H1 (cell line): ENCODE measurements around the gene ERC1. TPM values are rescaled to one million over a fixed set of nuclear protein-coding genes. Genes with fewer than 3 reads are reported as not detected.

ENCODE experiments used
- CTCF ChIA-PET: fragments of 300-600 bp; sonication (Branson Sonifier 250); formaldehyde crosslinking; loops from one replicate; lab custom pipeline; 2021; ENCODE audit not compliant: partially characterized antibody; lab: Charles Lee
- POLR2A ChIA-PET: fragments of 300-600 bp; sonication (Branson Sonifier 250); formaldehyde crosslinking; loops from one replicate; lab custom pipeline; 2021; ENCODE audit warnings: inconsistent platforms; ENCODE audit not compliant: partially characterized antibody; lab: Charles Lee
- DNase-seq, 2 experiments: peaks; one replicate each; pipeline versions ENCODE4 v3.0.0 to v3.0.0-alpha.2; 2010 to 2022; ENCODE audit warnings: low spot score in 2 of 2, low read depth in 1 of 2, mixed read lengths in 1 of 2
- FAIRE-seq: peaks from 2 replicates; lab custom pipeline; 2011; peaks lifted over from hg19 to GRCh38; lab: Jason Lieb, UNC
- H2AFZ ChIP-seq: 2 replicates; pipeline ENCODE4 v1.8.1; 2012; ENCODE audit warnings: low read length, inconsistent platforms
- H2AK5ac ChIP-seq: 2 replicates; pipeline ENCODE4 v1.6.1; 2013; ENCODE audit warnings: low read depth, low read length
- H2BK120ac ChIP-seq: replicated peaks from 2 replicates; pipeline ENCODE3; 2013; ENCODE audit warnings: low read depth, low read length, inconsistent platforms
- H2BK12ac ChIP-seq: 2 replicates; pipeline ENCODE4 v1.6.1; 2013; ENCODE audit warnings: low read depth, low read length
- H2BK15ac ChIP-seq: 2 replicates; pipeline ENCODE4 v1.6.1; 2013; ENCODE audit warnings: low read length
- H2BK20ac ChIP-seq: 2 replicates; pipeline ENCODE4 v1.6.1; 2013; ENCODE audit warnings: low read length
- H2BK5ac ChIP-seq: 2 replicates; pipeline ENCODE4 v1.6.1; 2013; ENCODE audit warnings: low read depth, low read length
- H3K14ac ChIP-seq: 2 replicates; pipeline ENCODE4 v1.6.1; 2013; ENCODE audit warnings: inconsistent platforms; ENCODE audit not compliant: insufficient read length
- H3K18ac ChIP-seq: 2 replicates; pipeline ENCODE4 v1.6.1; 2013; ENCODE audit warnings: low read length; ENCODE audit errors: extremely low read depth
- H3K23ac ChIP-seq: 2 replicates; pipeline ENCODE4 v1.6.1; 2013; ENCODE audit warnings: inconsistent platforms; ENCODE audit not compliant: insufficient read length
- H3K23me2 ChIP-seq: 2 replicates; pipeline ENCODE4 v1.6.1; 2013; ENCODE audit warnings: low read depth, low read length
- H3K27ac ChIP-seq: 2 replicates; pipeline ENCODE4 v1.6.1; 2011; ENCODE audit warnings: low read depth, low read length, inconsistent platforms
- H3K27me3 ChIP-seq, 4 experiments: replicated peaks in 1 of 4; 1 replicate in 1 of 4; 2 replicates in 3 of 4; pipeline versions ENCODE4 v1.6.1 to v1.8.1; 2011 to 2013; ENCODE audit warnings: low read length in 3 of 4, mild to moderate bottlenecking in 3 of 4, inconsistent platforms in 2 of 4, mixed read lengths in 2 of 4, moderate library complexity in 1 of 4; ENCODE audit not compliant: control insufficient read depth in 3 of 4, insufficient read depth in 3 of 4; ENCODE audit errors: extremely low read depth in 1 of 4
- H3K36me3 ChIP-seq, 4 experiments: 2 replicates each; pipeline versions ENCODE4 v1.6.1 to v1.8.1; 2011 to 2013; ENCODE audit warnings: mild to moderate bottlenecking in 4 of 4, low read length in 3 of 4, moderate library complexity in 2 of 4, control low read depth in 1 of 4, inconsistent platforms in 1 of 4; ENCODE audit not compliant: insufficient read depth in 4 of 4, control insufficient read depth in 2 of 4
- H3K4ac ChIP-seq: replicated peaks from 2 replicates; pipeline ENCODE3; 2013; ENCODE audit warnings: low read length, low read depth, mixed read lengths, inconsistent platforms; ENCODE audit not compliant: insufficient read length
- H3K4me1 ChIP-seq, 4 experiments: replicated peaks in 1 of 4; 1 replicate in 1 of 4; 2 replicates in 3 of 4; pipeline versions ENCODE4 v1.6.1 to v1.8.1; 2011 to 2013; ENCODE audit warnings: low read length in 3 of 4, inconsistent platforms in 2 of 4, mixed read lengths in 1 of 4; ENCODE audit not compliant: insufficient read depth in 4 of 4, control insufficient read depth in 3 of 4
- H3K4me2 ChIP-seq, 2 experiments: 2 replicates each; pipeline versions ENCODE4 v1.6.1 to v1.8.1; 2011 to 2013; ENCODE audit warnings: low read depth in 2 of 2, low read length in 2 of 2, control low read depth in 1 of 2, inconsistent platforms in 1 of 2, mild to moderate bottlenecking in 1 of 2; ENCODE audit not compliant: insufficient read depth in 1 of 2
- H3K4me3 ChIP-seq, 4 experiments: fragments of 200-600, 300-600 bp in 1 of 4; sonication (generic), shearing (Covaris generic), sonication (Bioruptor Twin) in 1 of 4; 2 replicates each; pipeline versions ENCODE4 v1.5.1 to v1.8.1; 2011 to 2016; ENCODE audit warnings: low read length in 4 of 4, low read depth in 3 of 4, control low read depth in 2 of 4, inconsistent platforms in 2 of 4, mild to moderate bottlenecking in 2 of 4, mixed read lengths in 1 of 4, moderate library complexity in 1 of 4; ENCODE audit not compliant: insufficient read depth in 2 of 4; ENCODE audit errors: extremely low read depth in 1 of 4
- H3K56ac ChIP-seq: replicated peaks from 2 replicates; pipeline ENCODE3; 2013; ENCODE audit warnings: low read depth, mild to moderate bottlenecking, mixed read lengths, low read length, inconsistent platforms; ENCODE audit not compliant: insufficient read length
- H3K79me1 ChIP-seq: 2 replicates; pipeline ENCODE4 v1.6.1; 2013; ENCODE audit warnings: low read depth, low read length, control low read depth
- H3K79me2 ChIP-seq, 2 experiments: 2 replicates each; pipeline versions ENCODE4 v1.6.1 to v1.8.1; 2012 to 2013; ENCODE audit warnings: low read length in 2 of 2, mild to moderate bottlenecking in 2 of 2, inconsistent platforms in 1 of 2; ENCODE audit not compliant: insufficient read depth in 2 of 2, control insufficient read depth in 1 of 2
- H3K9ac ChIP-seq, 4 experiments: replicated peaks in 1 of 4; 1 replicate in 1 of 4; 2 replicates in 3 of 4; pipeline versions ENCODE4 v1.6.1 to v1.8.1; 2011 to 2013; ENCODE audit warnings: low read depth in 3 of 4, low read length in 3 of 4, control low read depth in 2 of 4, mild to moderate bottlenecking in 2 of 4, moderate library complexity in 2 of 4, inconsistent platforms in 1 of 4; ENCODE audit errors: extremely low read depth in 1 of 4
- H3K9me3 ChIP-seq, 2 experiments: 2 replicates each; pipeline versions ENCODE4 v1.6.1 to v1.8.1; 2012 to 2013; ENCODE audit warnings: mild to moderate bottlenecking in 2 of 2, moderate library complexity in 2 of 2, control low read depth in 1 of 2, inconsistent platforms in 1 of 2, low read depth in 1 of 2, low read length in 1 of 2, mixed read lengths in 1 of 2; ENCODE audit not compliant: insufficient read depth in 2 of 2
- H4K20me1 ChIP-seq, 2 experiments: replicated peaks in 1 of 2; 2 replicates each; pipeline versions ENCODE3 to v1.8.1; 2011 to 2013; ENCODE audit warnings: inconsistent platforms in 2 of 2, low read length in 2 of 2, mild to moderate bottlenecking in 1 of 2; ENCODE audit not compliant: insufficient read depth in 2 of 2, control insufficient read depth in 1 of 2
- H4K5ac ChIP-seq: 2 replicates; pipeline ENCODE4 v1.6.1; 2013; ENCODE audit warnings: low read length, low read depth, mixed read lengths, inconsistent platforms; ENCODE audit not compliant: insufficient read length
- H4K8ac ChIP-seq: 2 replicates; pipeline ENCODE4 v1.8.0; 2013; ENCODE audit warnings: mild to moderate bottlenecking, moderate library complexity, low read length, inconsistent platforms; ENCODE audit not compliant: insufficient read depth; ENCODE audit errors: extremely low read depth
- H4K91ac ChIP-seq: replicated peaks from 2 replicates; pipeline ENCODE3; 2013; ENCODE audit warnings: low read length, mixed read lengths, inconsistent platforms; ENCODE audit not compliant: insufficient read length
- ATF3 ChIP-seq: IDR thresholded peaks from 2 replicates; pipeline ENCODE4 v1.6.1; 2011; ENCODE audit warnings: low read depth, mild to moderate bottlenecking, low read length; ENCODE audit not compliant: insufficient read depth
- CHD2 ChIP-seq: IDR thresholded peaks from 2 replicates; pipeline ENCODE4 v1.6.1; 2012; ENCODE audit warnings: low read length, improper control_type of control experiment
- CREB1 ChIP-seq: IDR thresholded peaks from 2 replicates; pipeline ENCODE4 v1.6.1; 2012; ENCODE audit warnings: inconsistent platforms
- EGR1 ChIP-seq: IDR thresholded peaks from 2 replicates; pipeline ENCODE4 v1.6.1; 2011; ENCODE audit warnings: low read depth, low read length, borderline replicate concordance
- GTF2F1 ChIP-seq: IDR thresholded peaks from 2 replicates; pipeline ENCODE4 v1.6.1; 2012; ENCODE audit warnings: low read depth, low read length, improper control_type of control experiment, borderline replicate concordance
- HDAC6 ChIP-seq: IDR thresholded peaks from one replicate; pipeline ENCODE4 v1.7.1; 2012; ENCODE audit warnings: low read depth, mild to moderate bottlenecking, inconsistent platforms, low read length, moderate library complexity
- POLR2A ChIP-seq, 2 experiments: IDR thresholded peaks; 1 replicate in 1 of 2; 2 replicates in 1 of 2; pipeline ENCODE4 v1.6.1; 2011; ENCODE audit warnings: low read depth in 2 of 2, low read length in 2 of 2, mild to moderate bottlenecking in 2 of 2; ENCODE audit errors: control extremely low read depth in 1 of 2
- POLR2AphosphoS5 ChIP-seq: IDR thresholded peaks from 2 replicates; pipeline ENCODE4 v1.6.1; 2011; ENCODE audit warnings: low read depth, low read length
- RBBP5 ChIP-seq: IDR thresholded peaks from 2 replicates; pipeline ENCODE4 v1.7.1; 2012; ENCODE audit warnings: low read depth, mild to moderate bottlenecking, inconsistent platforms, low read length, moderate library complexity, borderline replicate concordance
- SP1 ChIP-seq: IDR thresholded peaks from 2 replicates; pipeline ENCODE4 v1.6.1; 2011; ENCODE audit warnings: low read depth, low read length
- SP2 ChIP-seq: IDR thresholded peaks from 2 replicates; pipeline ENCODE4 v1.6.1; 2012; ENCODE audit warnings: mild to moderate bottlenecking, low read length, inconsistent platforms
- SRF ChIP-seq: IDR thresholded peaks from 2 replicates; pipeline ENCODE4 v1.6.1; 2011; ENCODE audit warnings: mild to moderate bottlenecking, low read depth, low read length, moderate library complexity
- TBP ChIP-seq: IDR thresholded peaks from 2 replicates; pipeline ENCODE4 v1.6.1; 2011; ENCODE audit warnings: low read depth, low read length, improper control_type of control experiment
- WGBS, 2 experiments: shearing (Covaris generic) in 1 of 2; methylation state at CpG; one replicate each; pipeline versions ENCODE4 v1.1.6 to v1.1.7; 2013 to 2015; ENCODE audit warnings: low lambda C conversion rate in 2 of 2, mixed read lengths in 2 of 2, inconsistent platforms in 1 of 2, low coverage in 1 of 2, missing lambda C conversion rate in 1 of 2; ENCODE audit not compliant: insufficient replicate concordance in 2 of 2, insufficient coverage in 1 of 2, insufficient read length in 1 of 2; ENCODE audit errors: extremely low coverage in 1 of 2, missing lambda C conversion rate in 1 of 2; 5-methylcytosine and 5-hydroxymethylcytosine counted together
- polyA plus RNA-seq, 7 experiments: library from polyadenylated mRNA; depleted of rRNA in 3 of 7; stranded (reverse) in 5 of 7; unstranded in 2 of 7; fragments of >200 nt in 5 of 7; fragments of 200-250 nt in 2 of 7; gene quantifications; 1 replicate in 5 of 7; 2 replicates in 1 of 7; 4 replicates in 1 of 7; pipeline versions ENCODE4 v1.2.1 to v1.2.3, GENCODE V29; 2011 to 2013; ENCODE audit warnings: missing spikeins in 2 of 7, mixed read lengths in 2 of 7
- total RNA-seq: library from RNA; stranded (reverse); fragmentation: NEBNext Ultra II Directional; extraction: Animal tissue kit (Norgen Biotek cat#: 25700); gene quantifications from 2 replicates; pipeline ENCODE4 v1.2.1, GENCODE V29; 2021
- TF ChIP-seq, protein P1 (sequence below): IDR thresholded peaks from 2 replicates; pipeline ENCODE4 v1.6.1; 2012; ENCODE audit warnings: inconsistent platforms

The ERC1 gene
- total and polyA plus RNA-seq, 2 of the 8 experiments (the other 6 are each of a cell fraction or from before 2014, with no cell fraction given) = 7.8 to 45.7 TPM

- Histone ChIP-seq H2BK15ac (no peak overlapping the region), H2BK5ac (no peak overlapping the region), H3K79me2 (no peaks in the 10 kb centered on the region), H3K36me3 (peaks cover 0 to 4% (median 0%) of the 10 kb centered on the region in 4 experiments; a peak in 1 of 8 replicates), H4K91ac (no peak overlapping the region), H3K23me2 (no peaks in the 10 kb centered on the region), H2AFZ (no peak overlapping the region), H4K8ac (no peak overlapping the region), H3K18ac (no peak overlapping the region), H4K5ac (no peak overlapping the region), H3K9me3 (no peaks in the 10 kb centered on the region), H2BK120ac (no peak overlapping the region), H3K4me1 (peaks cover 0 to 3% (median 1%) of the 10 kb centered on the region in 4 experiments; a peak in 2 of 7 replicates), H3K56ac (no peak overlapping the region), H3K14ac (no peak overlapping the region), H3K4me3 (no peak overlapping the region), H3K79me1 (no peaks in the 10 kb centered on the region), H3K4ac (no peak overlapping the region), H3K27ac (no peak overlapping the region), H2AK5ac (no peak overlapping the region), H4K20me1 (no peaks in the 10 kb centered on the region), H2BK12ac (no peak overlapping the region), H3K9ac (no peak overlapping the region), H3K27me3 (no peaks in the 10 kb centered on the region), H3K4me2 (no peak overlapping the region), H3K23ac (no peak overlapping the region), H2BK20ac (no peak overlapping the region)
- DNase-seq = no peak
- CTCF ChIA-PET = interaction anchor here (1.1 to 1.4 kb wide), 3 partner anchors 11 to 252 kb away, joined by 3 to 4 read pairs (median 3); no protein-coding TSS in a partner anchor
- POLR2A ChIA-PET = interaction anchor here (0.7 to 1.3 kb wide), 2 partner anchors 9 to 10 kb away, joined by 3 read pairs; no protein-coding TSS in a partner anchor
- WGBS, 2 experiments = 94% methylated on average over 5 of the region's 5 CpGs; no CpG with 5 or more reads in 1 of the 2 experiments
- no peak for TF ChIP-seq GTF2F1
- TF ChIP-seq CHD2 = no peak
- TF ChIP-seq SP1 = no peak
- TF ChIP-seq SP2 = no peak
- TF ChIP-seq, protein P1, sequence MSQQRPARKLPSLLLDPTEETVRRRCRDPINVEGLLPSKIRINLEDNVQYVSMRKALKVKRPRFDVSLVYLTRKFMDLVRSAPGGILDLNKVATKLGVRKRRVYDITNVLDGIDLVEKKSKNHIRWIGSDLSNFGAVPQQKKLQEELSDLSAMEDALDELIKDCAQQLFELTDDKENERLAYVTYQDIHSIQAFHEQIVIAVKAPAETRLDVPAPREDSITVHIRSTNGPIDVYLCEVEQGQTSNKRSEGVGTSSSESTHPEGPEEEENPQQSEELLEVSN = no peak
- no peak for TF ChIP-seq POLR2AphosphoS5
- TF ChIP-seq ATF3 = no peak
- TF ChIP-seq HDAC6 = no peak
- no peak for TF ChIP-seq RBBP5
- no peak for TF ChIP-seq TBP
- TF ChIP-seq EGR1 = no peak
- no peak for TF ChIP-seq CREB1
- no peak for TF ChIP-seq POLR2A (IDR thresholded peaks at IDR 0.05; ENCODE audit: control extremely low read depth in 1 of 2, low read depth in 2 of 2, low read length in 2 of 2)
- no peak for TF ChIP-seq SRF
- FAIRE-seq = no peak
Measured at GRCh38 chr12:1369460-1369859, 378.4 kb downstream of the ERC1 start.
